SKM-1 treated with dmso at 0.1 percent for 144 hours (cell line): Measurements from ENCODE around the gene CADPS2.

Experiments used
- DNase-seq: peaks from one replicate; lab custom pipeline; 2025; ENCODE audit not compliant: unreplicated experiment; lab: John Stamatoyannopoulos, UW

Gene CADPS2

GRCh38 chr7:122407195-122407594, 479.1 kb downstream of the CADPS2 start:
- no peak for DNase-seq

GRCh38 chr7:122403113-122403512, 483.1 kb downstream of the CADPS2 start:
- DNase-seq: no peak

- no peak for DNase-seq
Measured at GRCh38 chr7:122402235-122402634, 484.0 kb downstream of the CADPS2 start.

GRCh38 chr7:122397381-122397780, 488.9 kb downstream of the CADPS2 start:
- DNase-seq: no peak

- DNase-seq: no peak
Measured at GRCh38 chr7:122394512-122394911, 491.7 kb downstream of the CADPS2 start.

GRCh38 chr7:122384528-122384927, 501.7 kb downstream of the CADPS2 start:
- DNase-seq: no peak

- no peak for DNase-seq
Measured at GRCh38 chr7:122383934-122384333, 502.3 kb downstream of the CADPS2 start.

- no peak for DNase-seq
Measured at GRCh38 chr7:122380992-122381391, 505.3 kb downstream of the CADPS2 start.

GRCh38 chr7:122379491-122379890, 506.8 kb downstream of the CADPS2 start:
- DNase-seq: no peak

GRCh38 chr7:122369756-122370155, 516.5 kb downstream of the CADPS2 start:
- no peak for DNase-seq

GRCh38 chr7:122364761-122365280, 521.4 kb downstream of the CADPS2 start:
- no peak for DNase-seq

GRCh38 chr7:122363144-122363543, 523.1 kb downstream of the CADPS2 start:
- no peak for DNase-seq

- DNase-seq: no peak
Measured at GRCh38 chr7:122362473-122362872, 523.8 kb downstream of the CADPS2 start.

- DNase-seq: no peak
Measured at GRCh38 chr7:122354656-122355055, 531.6 kb downstream of the CADPS2 start.

- DNase-seq: no peak
Measured at GRCh38 chr7:122352454-122352853, 533.8 kb downstream of the CADPS2 start.

GRCh38 chr7:122350701-122351100, 535.6 kb downstream of the CADPS2 start:
- no peak for DNase-seq

- no peak for DNase-seq
Measured at GRCh38 chr7:122344303-122344620, 542.0 kb downstream of the CADPS2 start.

- DNase-seq: no peak
Measured at GRCh38 chr7:122343601-122344302, 542.5 kb downstream of the CADPS2 start.

- no peak for DNase-seq
Measured at GRCh38 chr7:122340427-122340826, 545.8 kb downstream of the CADPS2 start.

- no peak for DNase-seq
Measured at GRCh38 chr7:122339145-122339904, 546.9 kb downstream of the CADPS2 start.

GRCh38 chr7:122337011-122337410, 549.2 kb downstream of the CADPS2 start:
- no peak for DNase-seq

GRCh38 chr7:122329145-122329802, 557.0 kb downstream of the CADPS2 start:
- DNase-seq: no peak
